ENCODE results near the gene ADM2.

The ADM2 gene

DNA sequence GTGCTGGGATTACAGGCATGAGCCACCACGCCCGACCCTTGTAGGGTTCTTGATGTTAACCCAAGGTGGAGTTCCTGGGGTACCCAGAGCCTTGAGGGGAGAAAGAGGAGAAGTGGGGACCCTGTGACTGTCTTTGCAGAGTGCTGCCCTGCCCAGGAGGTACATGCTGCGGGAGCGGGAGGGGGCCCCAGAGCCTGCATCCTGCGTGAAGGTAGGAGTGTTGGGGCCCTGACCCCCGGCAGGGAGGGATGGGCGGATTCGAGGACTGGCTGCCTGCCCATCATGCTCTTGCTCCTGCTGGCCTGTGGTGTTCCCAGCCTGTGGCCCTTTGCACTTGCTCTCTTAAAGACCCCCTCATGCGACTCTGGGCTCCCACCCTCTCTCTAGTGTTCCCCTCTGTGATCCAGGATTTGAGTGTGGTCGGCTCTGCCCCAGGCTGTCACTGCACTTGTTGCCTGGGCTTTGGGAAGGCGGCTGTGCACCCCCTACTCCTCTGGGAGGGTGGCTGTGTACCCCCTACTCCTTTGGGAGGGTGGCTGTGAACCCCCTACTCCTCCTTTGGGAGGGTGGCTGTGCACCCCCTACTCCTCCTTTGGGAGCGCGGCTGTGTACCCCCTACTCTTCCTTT, 39.6 kb downstream of the ADM2 start:
- no peak overlapping the region for H3K4me3 ChIP-seq (ENCODE audit: low read depth, low read length)
- no peak for TF ChIP-seq CTCF (IDR thresholded peaks at IDR 0.05; ENCODE audit: borderline replicate concordance, insufficient read depth, low read depth, low read length)

DNA sequence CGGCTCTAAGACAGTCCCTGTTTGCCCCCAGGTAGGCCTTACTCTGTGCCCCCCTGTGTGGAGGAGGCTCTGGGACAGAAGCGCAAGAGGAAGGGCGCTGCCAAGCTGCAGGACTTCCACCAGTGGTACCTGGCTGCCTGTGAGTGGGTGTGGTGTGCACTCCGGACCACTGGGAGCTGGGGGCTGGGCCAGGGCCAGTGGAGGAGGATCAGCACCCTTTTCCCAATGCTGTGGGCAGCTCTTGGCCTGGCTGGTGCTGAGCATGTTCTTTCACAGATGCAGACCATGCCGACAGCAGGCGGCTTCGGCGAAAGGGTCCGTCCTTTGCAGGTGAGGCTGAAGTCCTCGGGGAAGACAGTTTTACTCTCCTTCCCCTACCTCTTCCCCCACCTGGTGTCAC, 40.4 kb downstream of the ADM2 start:
- TF ChIP-seq CTCF (IDR thresholded peaks at IDR 0.05; ENCODE audit: borderline replicate concordance, insufficient read depth, low read depth, low read length): no peak
- H3K4me3 ChIP-seq (ENCODE audit: low read depth, low read length): no peak overlapping the region

GRCh38 chr22:50522208-50522805, 41.0 kb downstream of the ADM2 start:
- no peak for TF ChIP-seq CTCF (IDR thresholded peaks at IDR 0.05; ENCODE audit: borderline replicate concordance, insufficient read depth, low read depth, low read length)
- no peak overlapping the region for H3K4me3 ChIP-seq (ENCODE audit: low read depth, low read length)

DNA sequence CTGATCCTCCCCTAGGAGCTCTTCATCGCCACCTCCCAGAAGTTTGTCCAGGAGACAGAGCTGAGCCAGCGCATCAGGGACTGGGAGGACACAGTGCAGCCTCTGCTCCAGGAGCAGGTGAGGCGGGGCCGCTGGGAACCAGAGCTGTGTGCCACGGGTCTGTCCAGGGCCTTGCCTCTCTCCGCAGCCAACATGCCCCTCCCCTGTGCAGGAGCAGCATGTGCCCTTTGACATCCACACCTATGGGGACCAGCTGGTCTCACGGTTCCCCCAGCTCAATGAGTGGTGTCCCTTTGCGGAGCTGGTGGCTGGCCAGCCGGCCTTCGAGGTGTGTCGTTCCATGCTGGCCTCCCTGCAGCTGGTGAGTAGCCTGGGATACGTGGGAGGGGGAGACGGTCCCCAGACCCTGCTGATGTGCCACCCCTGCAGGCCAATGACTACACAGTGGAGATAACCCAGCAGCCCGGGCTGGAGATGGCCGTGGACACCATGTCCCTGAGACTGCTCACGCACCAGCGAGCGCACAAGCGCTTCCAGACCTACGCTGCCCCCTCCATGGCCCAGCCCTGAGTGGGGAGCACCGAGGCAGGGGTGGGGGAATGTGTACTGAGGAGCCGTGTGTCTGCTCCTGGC, 41.6 kb downstream of the ADM2 start:
- TF ChIP-seq CTCF (IDR thresholded peaks at IDR 0.05; ENCODE audit: borderline replicate concordance, insufficient read depth, low read depth, low read length): no peak
- no peak overlapping the region for H3K4me3 ChIP-seq (ENCODE audit: low read depth, low read length)

DNA sequence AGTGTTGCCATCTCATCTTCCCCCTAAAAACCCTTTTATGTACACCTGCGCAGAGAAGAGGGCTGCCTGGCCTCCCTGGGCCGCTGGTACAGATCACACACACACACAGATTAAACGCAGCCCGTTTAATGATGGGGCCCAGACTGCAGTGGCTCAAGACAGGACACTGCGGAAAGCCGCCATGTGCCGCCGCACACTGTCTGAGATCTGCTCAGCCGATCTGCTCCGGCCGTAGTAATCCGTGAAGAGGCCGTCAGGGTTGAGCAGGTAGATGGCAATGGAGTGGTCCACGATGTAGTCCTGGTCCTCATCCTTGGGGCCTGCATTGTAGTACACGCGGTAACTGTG, 42.1 kb downstream of the ADM2 start:
- TF ChIP-seq CTCF (IDR thresholded peaks at IDR 0.05; ENCODE audit: borderline replicate concordance, insufficient read depth, low read depth, low read length): no peak
- no peak overlapping the region for H3K4me3 ChIP-seq (ENCODE audit: low read depth, low read length)

DNA sequence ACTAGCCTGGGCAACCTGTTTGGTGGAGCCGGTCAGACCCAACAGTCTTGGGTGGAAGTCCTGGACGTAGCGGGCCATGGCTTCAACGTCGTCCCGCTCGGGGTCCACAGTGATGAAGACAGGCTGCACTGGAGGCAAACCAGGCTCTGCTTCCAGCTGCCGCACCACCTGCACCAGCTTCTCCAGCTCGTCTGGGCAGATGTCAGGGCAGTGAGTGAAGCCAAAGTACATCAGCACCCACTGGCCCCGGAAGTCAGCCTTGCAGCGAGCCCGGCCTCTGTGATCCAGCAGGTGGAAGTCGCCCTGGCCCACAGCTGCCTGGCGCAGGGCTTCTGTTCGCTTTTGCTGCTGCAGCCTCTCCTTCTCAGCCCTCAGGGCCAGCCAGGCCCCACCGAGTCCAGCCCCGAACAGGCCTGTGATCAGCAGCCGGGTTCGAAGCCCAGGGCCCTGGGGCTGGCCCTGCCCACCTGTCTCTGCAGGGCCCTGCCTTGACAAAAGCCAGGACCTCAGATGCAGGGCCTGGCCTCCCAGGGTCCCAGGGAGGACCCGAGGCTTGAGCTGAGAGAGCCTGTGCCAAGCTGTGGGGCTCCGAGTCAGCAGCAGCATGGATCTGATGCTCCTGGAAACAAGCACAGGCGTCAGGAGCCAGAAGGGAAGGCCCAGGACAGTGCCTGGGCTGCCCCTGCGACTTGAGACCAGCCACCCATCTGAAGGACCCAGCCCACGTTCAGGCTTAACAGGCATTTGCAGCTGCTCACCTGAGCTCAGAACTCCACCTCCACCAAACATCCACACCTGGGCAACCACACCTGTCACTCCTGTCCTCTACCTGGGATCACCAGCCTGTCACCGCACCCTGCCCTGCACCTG, 42.7 kb downstream of the ADM2 start:
- peak overlapping the region; percentile 89 for H3K4me3 ChIP-seq (ENCODE audit: low read depth, low read length)
- TF ChIP-seq CTCF (IDR thresholded peaks at IDR 0.05; ENCODE audit: borderline replicate concordance, insufficient read depth, low read depth, low read length): no peak
